HG02588 (cell line): Measurements from ENCODE around the gene ERAL1.
"Not testable (repeated sequence)": the region's sequence is repeated elsewhere in the genome, so short reads cannot be mapped to it uniquely, and the experiment has no call there.

ENCODE experiments used
- ATAC-seq: cut with Tn5 transposase; IDR thresholded peaks from one replicate; pipeline ENCODE4 v1.9.1; 2021; ENCODE audit warnings: mild to moderate bottlenecking, moderate library complexity; ENCODE audit not compliant: unreplicated experiment

Gene ERAL1

DNA sequence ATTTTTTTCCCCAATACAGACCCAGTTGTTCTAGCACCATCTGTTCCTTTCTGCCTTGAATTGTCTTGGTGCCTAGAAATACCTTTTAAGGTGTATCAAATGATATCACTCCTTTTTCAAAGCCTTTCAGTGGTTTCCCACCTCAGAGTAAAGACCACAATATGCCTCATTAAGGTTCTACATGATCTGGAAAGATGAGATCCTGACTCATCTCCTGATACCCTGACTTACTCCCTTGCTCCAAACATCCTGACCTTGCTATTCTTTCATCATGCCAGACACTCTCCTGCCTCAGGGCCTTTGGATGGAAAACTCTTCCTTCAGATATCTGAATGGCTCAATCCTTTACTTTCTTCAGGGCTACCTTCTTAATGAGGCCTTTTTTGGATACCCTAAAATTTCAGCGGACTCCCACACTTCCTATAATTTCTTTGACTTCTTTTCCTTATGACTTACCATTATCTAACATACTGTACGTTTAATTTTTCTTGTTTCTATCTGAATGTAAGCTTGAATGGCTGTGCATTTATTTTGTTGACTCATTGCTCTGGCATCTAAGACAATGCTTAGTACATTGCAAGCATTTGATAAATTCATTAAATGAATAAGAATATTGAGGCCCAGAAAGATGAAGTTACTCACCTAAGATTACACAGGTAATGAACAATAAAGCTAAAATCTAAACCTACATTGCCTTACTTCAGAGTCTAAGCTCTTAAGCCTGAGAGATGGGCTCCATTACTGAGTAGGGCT, 23.5 kb downstream of the ERAL1 start:
- ATAC-seq = no peak

DNA sequence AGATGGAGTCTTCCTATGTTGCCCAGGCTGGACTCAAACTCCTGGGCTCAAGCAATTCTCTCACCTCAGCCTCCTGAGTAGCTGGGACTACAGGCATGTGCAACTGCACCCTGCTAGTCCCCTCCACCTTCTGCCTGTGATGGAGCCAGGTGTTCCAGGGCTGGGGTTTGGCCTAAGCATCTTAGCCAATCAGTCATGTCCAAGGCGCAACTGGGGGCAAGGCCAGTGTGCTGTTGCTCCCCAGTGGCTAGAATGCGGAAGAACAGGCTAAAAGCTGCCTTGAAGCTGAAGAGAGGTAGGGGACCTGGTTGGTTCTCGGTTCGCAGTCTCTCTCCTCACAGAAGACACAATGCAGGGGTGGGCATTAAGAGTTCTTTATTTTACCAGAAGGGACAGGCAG, 24.2 kb downstream of the ERAL1 start:
- ATAC-seq = no peak

DNA sequence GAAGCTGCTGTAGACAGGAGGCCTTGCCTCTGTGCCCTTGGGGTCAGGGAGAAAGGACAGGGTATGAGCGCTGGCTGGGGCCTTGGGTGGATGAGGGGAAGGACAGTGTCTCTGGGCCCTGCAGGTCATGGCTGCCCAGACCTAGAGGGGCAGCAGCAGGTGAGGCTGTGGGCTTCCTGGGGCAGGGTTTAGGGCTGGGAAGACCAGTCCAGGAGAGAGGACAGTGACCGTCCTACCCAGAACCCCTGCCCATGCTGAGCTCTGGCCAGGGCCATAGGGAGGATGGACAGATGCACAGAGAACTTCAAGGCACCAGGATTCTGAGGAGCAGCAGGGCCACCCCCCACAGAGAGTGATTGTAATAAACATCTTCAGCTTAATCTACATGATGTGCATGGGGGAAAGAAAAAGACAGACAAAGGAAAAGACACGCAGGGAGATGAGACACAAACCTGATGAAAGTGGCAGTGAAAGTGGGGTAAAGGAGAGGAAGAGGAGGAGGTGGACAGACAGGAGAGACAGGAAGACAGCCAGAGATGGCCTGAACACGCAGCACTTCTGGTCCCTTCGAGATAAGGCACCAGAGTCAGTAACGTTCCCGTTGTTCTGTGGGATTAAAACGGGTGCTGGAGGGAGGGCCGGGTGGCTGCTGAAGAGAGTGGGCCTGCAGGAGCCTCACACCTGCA, 25.2 kb downstream of the ERAL1 start:
- ATAC-seq = no peak

DNA sequence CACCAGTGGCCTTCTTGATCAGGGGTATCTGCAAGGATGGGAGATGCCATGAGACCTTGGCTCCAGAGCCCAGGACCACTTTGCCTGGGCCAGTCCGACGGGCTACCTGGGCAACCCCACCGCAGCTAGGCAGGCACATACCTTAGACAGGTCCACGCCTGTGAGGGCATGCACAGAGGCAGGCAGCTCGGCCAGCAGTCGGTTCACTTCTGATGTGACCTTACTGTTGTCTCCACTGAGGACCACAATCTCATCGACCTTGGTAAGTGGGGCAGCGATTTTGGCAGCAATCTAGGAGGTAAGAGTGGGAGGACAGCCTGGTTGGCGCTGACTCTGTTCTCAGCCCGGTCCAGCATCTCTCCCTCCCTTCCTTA, 25.7 kb downstream of the ERAL1 start:
- ATAC-seq = no peak

DNA sequence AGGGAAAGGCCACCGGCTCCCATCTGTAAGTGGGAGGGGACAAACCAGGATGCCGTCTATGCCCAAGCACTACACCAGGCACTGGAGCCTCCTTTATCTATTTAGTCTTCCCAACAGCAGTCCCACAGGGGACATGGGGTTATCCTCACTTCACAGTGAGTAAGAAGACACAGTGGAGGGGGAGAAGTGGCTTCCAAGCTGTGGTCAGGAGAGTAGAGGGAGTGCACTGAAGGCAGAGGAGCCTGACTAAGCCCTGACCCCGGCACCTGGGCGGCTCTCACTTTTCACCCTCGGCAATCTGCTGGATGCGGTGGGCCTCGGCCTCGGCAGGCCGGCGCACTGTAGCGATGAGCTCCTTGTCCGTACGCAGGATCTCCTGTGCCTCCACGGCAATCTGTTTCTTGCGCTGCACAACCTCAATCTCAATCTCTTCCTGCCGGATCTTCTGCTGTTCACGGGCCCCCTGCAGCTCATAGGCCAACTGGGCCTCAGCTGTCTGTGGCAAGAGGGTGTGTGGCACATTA, 26.8 kb downstream of the ERAL1 start:
- no peak for ATAC-seq

DNA sequence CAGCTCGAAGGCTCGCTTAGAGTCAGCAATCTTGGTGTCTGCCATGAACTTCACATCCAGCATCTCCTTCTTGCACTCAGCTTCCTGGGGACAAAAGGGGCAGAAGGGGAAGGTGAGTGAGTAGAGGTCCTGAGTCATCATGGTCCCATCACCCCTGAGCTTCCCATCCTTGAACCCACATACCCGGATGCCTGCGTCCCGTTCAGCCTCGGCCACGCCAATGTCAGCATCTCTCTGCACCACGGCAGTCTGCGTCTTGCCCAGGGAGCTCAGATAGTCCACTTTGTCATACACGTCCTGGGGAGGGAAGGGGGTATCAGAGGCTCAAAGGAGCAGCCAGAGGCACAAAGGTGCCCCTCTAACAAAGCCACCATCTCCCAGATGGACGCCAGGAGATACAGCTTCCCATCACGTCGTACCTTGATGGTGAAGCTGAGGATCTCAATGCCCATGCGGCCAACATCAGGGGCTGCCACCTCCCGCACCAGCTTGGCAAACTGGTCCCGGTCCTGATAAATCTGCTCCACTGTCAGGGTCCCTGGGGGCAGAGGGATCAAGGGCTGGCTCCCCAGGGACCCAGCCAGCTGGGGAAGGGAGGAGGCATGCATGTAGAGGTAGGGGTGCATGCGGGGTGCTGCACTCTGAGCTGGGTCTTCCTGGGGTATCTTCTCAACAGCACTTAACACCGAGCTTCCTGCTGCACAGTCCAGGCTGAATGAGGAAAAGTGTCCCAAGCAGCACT, 27.5 kb downstream of the ERAL1 start:
- ATAC-seq = no peak

DNA sequence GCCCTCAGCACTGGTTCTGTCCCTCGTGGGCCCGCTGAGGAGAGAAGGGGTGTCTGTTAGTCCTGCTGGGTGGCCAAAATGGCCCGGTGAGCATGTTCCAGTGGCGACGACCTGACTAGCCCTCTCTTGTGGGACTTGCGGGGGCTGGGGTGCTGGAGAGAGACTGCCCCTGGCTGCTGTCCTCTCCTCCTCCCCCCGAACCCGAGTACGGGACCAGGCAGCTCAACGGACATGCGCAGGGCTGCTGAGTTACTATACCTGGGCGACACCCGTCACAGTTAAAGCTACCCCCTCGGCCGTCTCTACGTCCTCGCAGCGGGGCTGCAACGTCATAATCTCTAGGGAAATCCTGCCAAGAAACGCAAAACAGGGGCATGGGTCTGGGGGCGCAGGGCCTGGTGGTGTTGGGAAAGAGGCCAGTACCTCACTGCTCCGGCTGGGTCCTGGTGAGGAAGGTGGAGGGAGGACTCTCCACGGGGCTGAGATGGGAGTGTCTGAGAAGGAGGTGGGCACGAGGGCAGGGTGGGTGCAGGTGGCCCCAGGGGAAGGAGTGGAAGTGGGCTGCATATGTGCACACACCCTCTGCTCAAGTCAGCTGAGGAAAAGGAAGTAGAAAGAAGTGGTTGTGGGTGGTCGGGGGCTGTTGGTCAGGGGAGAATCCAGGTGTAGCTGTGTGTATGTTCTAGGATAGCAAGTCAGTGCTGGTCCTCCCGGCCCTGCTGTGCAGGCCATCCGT, 29.3 kb downstream of the ERAL1 start:
- ATAC-seq = no peak

DNA sequence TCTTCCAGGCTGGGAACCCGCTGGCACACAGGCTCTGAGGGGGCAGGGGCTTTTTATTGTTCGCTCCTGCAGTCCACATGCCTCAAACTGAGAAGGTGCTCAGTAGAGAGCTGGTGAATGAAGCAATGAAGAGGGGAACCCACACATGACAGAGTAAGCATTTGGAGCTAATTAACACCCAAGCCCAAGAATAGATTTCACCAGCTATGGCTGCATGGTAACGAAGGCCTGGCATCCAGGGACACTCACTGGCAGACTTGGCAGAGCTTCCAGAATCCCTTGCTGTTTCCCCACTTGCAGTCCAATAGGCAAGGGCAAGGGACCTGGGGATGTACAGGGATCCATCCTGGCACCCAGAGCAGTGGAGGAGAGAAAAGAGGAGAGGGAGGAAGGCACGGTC, 30.5 kb downstream of the ERAL1 start:
- ATAC-seq = no peak

DNA sequence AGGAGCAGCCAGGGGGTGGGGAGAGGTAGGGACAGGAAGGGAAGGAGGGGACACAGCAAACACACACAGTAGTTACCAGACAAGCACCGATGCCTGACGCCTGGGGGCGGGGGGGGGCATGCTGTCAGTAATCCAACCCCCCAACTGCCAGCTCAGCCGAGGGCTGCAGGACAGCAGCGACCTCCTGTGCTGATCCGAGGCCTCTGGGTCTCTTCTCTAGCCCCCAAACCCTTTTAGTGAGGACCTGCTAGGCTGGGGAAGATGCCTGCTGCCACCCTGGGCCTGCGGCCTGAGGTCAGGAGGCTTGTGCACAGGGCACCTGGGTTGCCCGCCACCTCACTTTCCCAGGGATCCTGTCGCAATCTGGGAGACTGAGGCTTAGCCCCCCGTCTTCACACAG, 31.1 kb downstream of the ERAL1 start:
- no peak for ATAC-seq

DNA sequence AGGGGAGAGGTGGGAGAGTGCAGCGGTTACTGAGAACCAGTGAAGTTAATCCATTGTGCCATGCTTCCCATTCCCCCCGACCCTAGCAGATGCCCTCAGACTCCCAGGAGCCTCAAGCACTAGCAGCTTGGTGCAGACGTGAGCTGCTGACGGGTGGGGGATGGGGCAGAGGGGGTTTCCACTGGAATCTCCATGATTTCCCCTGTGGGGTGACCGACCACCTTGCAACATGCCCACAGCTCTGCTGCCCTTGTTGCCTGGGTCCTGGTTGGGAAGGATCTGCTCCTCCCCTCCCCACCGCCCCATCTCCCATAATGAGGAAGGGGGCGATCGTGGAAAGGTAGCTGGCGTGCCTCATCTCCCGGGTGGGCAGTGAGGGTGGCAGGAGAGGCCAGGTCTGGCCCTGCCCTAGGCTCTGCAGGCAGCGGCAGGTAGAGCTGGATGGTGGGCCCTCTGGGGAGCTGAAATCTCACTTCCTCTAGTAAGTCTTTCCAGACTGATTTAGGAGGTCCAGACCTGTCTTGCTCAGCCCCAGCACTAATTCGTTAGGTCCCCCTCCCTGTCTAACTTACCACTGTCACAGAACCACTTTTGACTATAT, 33.2 kb downstream of the ERAL1 start:
- ATAC-seq = no peak

DNA sequence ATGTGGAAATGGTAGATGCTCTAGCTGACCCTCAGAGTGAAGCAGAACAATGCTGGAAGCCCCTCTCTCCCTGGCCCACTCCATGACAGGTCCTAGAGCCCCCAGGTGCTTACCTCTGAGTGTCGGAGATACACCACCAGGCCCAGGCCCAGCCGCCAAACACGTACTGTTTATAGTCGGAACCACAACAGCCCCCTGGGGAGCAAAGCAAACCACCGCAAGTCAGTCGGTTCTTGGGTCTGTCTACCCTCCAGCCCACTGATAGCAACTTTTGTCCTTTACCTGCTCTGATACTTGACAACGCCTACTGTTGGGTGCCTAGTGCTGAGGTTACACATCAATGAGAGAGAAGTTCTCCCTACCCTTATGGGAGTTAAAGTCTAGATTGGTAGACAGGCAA, 34.0 kb downstream of the ERAL1 start:
- ATAC-seq = no peak

DNA sequence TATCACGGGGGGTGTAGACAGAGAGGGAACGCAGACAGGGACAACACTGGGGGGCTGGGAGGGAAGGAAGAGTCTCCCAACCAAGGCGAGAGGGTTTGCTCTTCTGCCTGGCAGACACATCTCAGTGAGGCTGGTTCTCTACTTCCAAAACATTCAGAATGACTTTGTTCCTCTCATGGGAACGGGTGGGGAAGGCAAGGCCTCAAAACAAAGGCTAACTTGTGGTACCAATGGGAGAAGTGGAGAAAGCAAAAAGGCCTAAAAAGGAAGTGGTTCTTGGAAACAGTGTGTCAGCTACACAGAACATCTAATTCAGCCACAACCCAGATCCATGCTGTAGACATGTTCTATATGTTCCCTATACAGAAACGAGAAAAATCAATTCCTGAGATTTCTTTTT, 35.2 kb downstream of the ERAL1 start:
- no peak for ATAC-seq

DNA sequence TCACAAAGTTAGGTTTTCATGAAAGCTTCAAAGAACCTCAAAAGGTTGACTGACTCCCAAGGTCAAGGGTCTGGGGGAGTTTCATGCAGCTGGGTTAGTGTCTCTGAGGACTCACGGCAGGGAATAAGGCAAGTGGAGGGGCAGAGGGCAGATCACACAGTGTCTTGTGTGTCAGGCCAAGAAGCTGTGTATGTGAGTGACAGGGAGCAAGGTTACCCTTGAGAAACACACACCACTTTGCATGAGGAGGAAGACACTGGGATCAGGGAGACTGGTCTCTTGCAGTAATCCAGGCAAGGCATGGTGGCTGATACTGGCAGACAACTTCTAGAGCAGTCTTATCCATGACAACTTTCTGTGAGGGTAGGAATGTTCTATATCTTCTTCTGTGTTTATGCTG, 36.4 kb downstream of the ERAL1 start:
- ATAC-seq = no peak

DNA sequence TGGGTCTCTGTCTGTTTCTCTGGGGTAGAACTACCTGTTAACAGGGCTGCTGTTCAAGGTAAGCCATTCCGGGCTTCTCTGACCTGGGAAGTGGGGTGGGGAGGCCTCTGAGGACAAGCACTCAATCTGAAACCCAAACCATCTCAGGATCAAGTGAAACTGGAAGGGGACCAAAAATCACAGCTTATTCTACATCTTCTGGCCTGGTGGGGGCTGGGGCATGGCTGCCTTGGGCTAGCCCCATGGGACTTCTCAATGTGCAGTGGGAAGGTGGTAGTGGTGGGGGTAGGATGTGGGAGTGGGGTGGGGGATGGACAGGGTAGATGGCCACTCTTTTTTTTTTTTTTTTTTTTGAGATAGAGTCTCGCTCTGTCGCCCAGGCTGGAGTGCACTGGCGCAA, 37.2 kb downstream of the ERAL1 start:
- no peak for ATAC-seq

DNA sequence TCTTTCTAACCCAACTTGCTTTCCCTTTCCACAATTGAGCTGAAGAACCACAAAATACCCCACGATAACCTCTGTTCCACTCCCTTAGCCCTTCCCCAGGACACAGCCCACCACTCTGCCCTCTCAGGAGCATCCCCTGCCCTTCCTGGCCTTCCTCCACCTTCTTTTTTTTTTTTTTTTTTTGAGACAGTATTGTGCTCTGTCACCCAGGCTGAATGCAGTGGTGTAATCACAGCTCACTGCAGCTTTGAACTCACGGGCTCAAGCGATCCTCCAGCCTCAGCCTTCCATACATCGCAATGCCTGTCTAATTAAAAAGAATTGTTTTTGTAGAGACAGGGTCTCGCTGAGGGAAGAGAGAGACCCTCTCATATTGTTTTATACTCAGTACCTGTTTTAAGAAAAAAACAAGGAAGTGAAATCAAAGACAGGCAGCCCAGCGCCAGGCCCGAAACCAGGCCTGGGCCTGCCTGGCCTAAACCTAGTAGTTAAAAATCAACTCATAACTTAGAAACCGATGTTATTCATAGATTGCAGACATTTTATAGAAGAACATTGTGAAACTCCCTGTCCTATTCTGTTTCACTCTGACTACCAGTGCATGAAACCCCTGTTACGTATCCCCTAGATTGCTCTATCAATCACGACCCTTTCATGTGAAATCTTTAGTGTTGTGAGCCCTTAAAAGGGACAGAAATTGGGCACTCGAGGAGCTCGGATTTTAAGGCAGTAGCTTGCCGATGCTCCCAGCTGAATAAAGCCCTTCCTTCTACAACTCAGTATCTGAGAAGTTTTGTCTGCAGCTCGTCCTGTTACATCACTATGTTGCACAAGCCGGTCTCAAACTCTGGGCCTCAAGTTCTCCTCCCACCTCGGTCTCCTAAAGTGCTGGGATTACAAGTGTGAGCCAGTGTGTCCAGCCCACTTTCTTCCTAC, 38.7 kb downstream of the ERAL1 start:
- not testable (repeated sequence) for ATAC-seq

DNA sequence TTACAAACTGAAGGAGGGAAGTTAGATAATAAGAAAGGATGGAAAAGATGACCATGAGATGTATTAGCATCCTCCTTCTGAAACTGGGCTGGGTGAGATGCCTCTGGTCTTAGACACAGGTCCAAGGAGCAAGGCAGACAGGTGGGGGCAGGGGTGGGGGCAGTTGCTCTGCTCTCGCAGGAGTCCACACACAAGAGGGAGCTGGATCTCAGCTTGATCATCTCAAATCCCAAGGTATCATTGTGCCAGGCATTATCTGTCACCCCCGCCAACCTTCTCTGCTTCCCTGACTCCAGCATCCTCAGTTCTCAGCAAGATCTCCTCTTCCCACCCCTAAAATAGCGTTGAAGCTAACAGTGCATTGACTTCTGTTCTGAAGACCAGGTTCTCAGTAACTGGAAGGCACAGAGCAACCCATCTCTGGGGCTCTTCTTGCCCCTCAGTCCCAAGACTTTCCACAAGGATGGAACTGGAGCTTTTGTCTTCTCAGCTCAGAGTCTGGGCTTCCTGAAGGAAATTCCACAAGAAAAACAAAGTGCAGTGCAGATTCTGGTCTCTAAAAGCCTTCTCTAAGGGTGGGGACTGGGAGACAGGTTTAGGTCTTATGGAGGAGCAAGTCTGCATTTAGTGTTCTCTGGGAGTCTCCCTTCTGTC, 41.1 kb downstream of the ERAL1 start:
- ATAC-seq = no peak

DNA sequence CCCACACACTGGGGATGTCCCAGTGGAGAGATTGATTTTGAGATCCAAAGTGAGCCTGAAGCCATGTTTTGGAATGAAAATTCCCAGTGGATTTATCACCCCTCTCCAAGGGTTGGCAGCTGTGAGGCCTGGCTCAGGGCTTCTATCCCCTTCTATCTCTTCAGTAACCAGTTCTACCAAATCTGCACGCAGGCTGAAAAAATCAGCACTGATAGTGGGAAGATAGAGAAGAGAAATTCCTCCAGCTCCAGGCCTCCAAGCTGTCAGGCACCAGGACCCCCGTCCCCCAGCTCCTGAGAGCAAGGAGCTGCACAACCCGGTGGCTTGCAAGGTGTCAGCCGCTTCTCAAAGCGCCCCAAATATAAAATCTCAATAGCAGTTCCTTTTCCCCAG, 41.7 kb downstream of the ERAL1 start:
- no peak for ATAC-seq

DNA sequence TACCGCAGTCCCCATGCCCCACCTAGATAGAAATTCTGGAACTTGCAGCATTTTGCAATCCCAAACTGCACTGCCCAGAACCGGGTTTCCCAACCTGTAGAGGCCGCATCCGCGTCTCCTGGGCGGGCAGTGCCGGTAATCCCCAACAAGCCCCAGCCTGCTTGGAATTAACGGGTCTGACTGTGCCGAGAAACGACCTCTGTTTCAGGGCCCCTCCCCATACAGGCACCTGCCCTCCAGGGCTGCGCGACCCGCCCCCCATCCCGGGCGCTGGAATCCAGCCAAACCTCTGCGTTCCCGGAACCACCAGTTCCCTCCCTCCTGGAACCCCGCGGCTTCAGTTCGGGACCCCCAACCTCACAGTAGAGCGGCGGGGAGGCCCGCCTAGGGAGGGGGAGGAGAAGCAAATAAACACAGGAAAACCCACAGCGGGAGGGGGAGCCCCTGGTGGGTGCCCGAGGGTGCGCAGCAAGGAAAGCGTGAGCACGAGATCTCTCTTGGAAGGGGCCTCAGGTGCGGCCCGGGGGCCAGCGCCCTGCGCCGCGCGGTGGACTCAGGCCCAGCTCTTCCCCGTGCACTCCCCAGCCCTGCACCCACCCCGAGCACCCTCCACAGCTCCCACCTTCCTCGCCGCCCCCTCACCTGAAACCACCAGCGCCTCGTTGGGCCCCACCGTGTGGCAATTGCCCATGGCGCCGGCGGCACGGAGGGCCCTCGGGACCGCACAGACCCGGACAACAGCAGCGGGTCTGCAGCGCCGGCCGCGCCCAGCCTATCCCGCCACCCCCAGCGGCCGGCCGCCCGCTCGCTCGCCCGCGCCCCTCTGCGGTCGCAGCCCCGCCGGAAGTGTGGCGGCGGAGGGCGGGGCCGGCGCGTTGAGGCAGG, 42.3 kb downstream of the ERAL1 start, which contains the start of gene FLOT2:
Gene FLOT2 (minus strand): TSS at position 850 of the 885 bp plus-strand sequence. CDS start 159 bp downstream, at position 691.
- peak; percentile 34 for ATAC-seq
